Nephron progenitor cell (in vitro differentiated cells): ENCODE results near the gene SLC25A38.

Experiments
- DNase-seq: peaks from one replicate; pipeline ENCODE4 v3.0.0; 2021
- H3K27ac Mint-ChIP-seq: 2 replicates; pipeline ENCODE4 v1.8.0; 2021; ENCODE audit warnings: mild to moderate bottlenecking, moderate library complexity, mixed read lengths
- H3K27me3 Mint-ChIP-seq: 2 replicates; pipeline ENCODE4 v1.8.0; 2021; ENCODE audit warnings: mild to moderate bottlenecking, low read depth, mixed read lengths; ENCODE audit not compliant: poor library complexity
- H3K36me3 Mint-ChIP-seq: 2 replicates; pipeline ENCODE4 v1.8.0; 2021; ENCODE audit warnings: low read depth, mixed read lengths
- H3K4me1 Mint-ChIP-seq: 2 replicates; pipeline ENCODE4 v1.8.0; 2021; ENCODE audit warnings: mixed read lengths
- H3K4me3 Mint-ChIP-seq: 2 replicates; pipeline ENCODE4 v1.8.0; 2021; ENCODE audit warnings: mild to moderate bottlenecking, moderate library complexity, mixed read lengths
- H3K9me3 Mint-ChIP-seq: 2 replicates; pipeline ENCODE4 v1.8.0; 2021; ENCODE audit warnings: mild to moderate bottlenecking, moderate library complexity, mixed read lengths
- TF ChIP-seq, protein P1 (sequence below): fragments of 200-600 bp; sonication (generic); IDR thresholded peaks from 2 replicates; pipeline ENCODE4 v1.5.0; 2021; ENCODE audit warnings: antibody characterized with exemption

Gene SLC25A38

DNA sequence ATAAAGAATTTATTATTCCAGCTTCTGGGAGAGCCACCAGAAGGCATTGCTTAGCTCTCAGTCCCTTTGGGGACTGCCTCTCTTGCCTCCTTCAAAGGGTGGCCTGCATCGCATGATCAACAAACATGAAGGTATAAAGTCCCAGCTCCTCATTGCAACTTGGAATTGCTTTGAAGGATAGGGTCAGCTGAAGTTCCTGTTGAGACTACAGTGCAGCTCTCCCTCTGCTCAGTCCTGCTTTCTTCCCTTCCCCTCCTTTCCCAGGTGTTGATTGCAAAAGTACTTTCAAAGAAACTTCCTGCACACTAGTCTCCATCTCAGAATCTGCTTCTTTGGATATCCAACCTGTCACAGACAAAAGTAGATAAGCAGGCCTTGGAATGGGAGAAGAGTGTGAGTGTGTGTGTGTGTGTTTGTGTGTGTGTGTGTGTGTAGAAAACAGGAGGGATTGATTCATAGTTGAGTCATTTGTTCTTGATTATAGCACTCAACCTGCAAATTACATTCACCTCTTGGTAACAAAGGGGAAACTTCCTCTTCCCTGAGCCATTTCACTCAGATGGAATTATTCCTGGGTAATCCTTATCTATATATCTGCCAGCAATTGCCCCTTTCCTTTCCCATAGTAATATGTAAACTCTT lies 40.0 kb upstream of the SLC25A38 start:
- H3K27ac Mint-ChIP-seq, result no peak overlapping the region
- H3K27me3 Mint-ChIP-seq, result peaks cover 17% of the 10 kb centered on the region
- H3K36me3 Mint-ChIP-seq, result no peaks in the 10 kb centered on the region
- TF ChIP-seq, protein P1, sequence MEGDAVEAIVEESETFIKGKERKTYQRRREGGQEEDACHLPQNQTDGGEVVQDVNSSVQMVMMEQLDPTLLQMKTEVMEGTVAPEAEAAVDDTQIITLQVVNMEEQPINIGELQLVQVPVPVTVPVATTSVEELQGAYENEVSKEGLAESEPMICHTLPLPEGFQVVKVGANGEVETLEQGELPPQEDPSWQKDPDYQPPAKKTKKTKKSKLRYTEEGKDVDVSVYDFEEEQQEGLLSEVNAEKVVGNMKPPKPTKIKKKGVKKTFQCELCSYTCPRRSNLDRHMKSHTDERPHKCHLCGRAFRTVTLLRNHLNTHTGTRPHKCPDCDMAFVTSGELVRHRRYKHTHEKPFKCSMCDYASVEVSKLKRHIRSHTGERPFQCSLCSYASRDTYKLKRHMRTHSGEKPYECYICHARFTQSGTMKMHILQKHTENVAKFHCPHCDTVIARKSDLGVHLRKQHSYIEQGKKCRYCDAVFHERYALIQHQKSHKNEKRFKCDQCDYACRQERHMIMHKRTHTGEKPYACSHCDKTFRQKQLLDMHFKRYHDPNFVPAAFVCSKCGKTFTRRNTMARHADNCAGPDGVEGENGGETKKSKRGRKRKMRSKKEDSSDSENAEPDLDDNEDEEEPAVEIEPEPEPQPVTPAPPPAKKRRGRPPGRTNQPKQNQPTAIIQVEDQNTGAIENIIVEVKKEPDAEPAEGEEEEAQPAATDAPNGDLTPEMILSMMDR, result no peak
- H3K4me1 Mint-ChIP-seq, result no peaks in the 10 kb centered on the region
- DNase-seq, result no peak
- no peaks in the 10 kb centered on the region for H3K9me3 Mint-ChIP-seq
- H3K4me3 Mint-ChIP-seq, result no peak overlapping the region

DNA sequence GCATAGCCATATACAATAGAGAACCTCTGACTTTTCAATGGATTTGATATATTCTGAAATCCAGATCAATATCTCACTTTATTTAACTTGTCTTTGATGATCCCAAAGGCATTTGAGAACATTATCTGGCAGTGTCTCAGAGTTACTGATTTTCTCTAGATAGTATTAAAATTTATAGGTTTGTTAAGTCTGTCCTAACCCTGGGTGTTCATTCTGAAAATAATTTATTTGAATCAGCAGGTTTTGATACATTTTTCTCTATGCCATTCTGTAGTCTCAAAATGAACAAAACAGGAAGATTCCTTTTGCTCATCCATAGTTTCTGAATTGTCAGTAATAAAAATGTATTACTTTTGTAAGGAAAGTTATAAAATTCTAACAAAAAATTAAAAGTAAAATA lies 39.4 kb upstream of the SLC25A38 start:
- TF ChIP-seq, protein P1, result no peak
- no peak overlapping the region for H3K27ac Mint-ChIP-seq
- H3K9me3 Mint-ChIP-seq, result no peaks in the 10 kb centered on the region
- H3K27me3 Mint-ChIP-seq, result peaks cover 17% of the 10 kb centered on the region
- no peaks in the 10 kb centered on the region for H3K4me1 Mint-ChIP-seq
- H3K4me3 Mint-ChIP-seq, result no peak overlapping the region
- no peaks in the 10 kb centered on the region for H3K36me3 Mint-ChIP-seq
- DNase-seq, result no peak

DNA sequence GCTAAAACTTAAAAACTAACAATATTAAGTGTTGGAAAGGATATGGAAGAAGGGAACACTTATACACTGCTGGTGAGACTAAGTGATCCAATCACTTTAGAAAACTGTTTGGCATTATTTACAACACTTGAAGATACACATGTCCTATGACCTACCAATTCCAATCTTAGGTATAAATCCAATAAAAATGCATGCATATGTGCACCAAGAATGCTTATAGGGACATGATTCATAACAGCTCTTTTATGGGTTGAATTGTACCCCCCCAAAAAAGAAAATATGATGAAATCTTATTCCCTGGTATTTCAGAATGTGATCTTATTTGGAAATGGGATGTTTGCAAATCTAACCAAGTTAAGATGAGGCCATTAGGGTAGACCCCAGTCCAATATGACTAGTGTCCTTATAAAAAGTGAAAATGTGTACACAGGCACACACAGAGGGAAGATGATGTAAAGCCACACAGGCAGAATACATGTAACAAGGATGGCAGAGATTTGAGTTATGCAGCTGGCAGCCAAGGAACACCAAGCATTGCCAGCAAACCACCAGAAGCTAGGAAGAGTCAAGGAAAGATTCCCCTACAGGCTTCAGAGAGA lies 38.3 kb upstream of the SLC25A38 start:
- TF ChIP-seq, protein P1, result no peak
- no peaks in the 10 kb centered on the region for H3K9me3 Mint-ChIP-seq
- no peak overlapping the region for H3K27ac Mint-ChIP-seq
- H3K27me3 Mint-ChIP-seq, result peaks cover 17% of the 10 kb centered on the region
- DNase-seq, result no peak
- no peaks in the 10 kb centered on the region for H3K36me3 Mint-ChIP-seq
- no peaks in the 10 kb centered on the region for H3K4me1 Mint-ChIP-seq
- H3K4me3 Mint-ChIP-seq, result no peak overlapping the region

DNA sequence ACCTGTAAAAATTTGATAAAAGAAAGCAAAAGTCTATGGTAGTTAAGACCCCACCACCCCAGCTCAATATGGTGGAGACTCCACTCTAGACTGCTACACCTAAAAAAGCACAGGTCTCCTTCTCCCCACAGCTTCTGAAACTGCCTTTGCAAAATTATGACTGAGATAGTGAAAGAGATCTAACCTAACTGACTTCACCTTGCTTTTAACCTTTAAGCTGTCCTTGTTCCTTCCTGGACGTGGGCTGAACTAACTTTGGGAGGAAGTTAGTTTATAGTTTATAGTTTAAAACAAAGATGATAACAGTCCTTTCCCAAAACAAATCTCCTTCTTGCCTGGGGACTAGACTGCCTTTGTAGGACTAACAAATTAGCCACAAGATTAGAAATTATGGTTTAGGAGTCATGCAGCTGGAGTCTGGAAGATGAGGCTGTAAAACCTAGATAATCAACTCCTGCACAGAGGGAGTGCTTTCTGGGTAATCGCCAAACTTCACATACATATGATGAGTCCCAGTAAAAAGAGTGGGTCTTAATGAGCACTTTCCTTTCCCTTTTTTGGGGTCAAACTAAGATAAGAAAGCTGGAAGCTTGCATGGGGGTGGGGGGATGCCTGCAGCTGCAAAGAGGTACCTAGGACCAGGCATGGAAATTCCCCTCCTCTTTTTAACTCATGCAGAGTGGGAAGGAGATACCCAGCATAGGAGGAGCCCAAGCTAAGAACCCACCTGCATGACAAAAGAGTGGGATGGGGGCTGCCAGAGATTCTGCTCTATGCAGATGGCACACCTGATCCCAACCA lies 36.2 kb upstream of the SLC25A38 start:
- H3K4me1 Mint-ChIP-seq, result no peaks in the 10 kb centered on the region
- no peaks in the 10 kb centered on the region for H3K36me3 Mint-ChIP-seq
- H3K27ac Mint-ChIP-seq, result no peak overlapping the region
- DNase-seq, result no peak
- H3K9me3 Mint-ChIP-seq, result no peaks in the 10 kb centered on the region
- H3K27me3 Mint-ChIP-seq, result peaks cover 13% of the 10 kb centered on the region
- TF ChIP-seq, protein P1, result no peak
- H3K4me3 Mint-ChIP-seq, result no peak overlapping the region

DNA sequence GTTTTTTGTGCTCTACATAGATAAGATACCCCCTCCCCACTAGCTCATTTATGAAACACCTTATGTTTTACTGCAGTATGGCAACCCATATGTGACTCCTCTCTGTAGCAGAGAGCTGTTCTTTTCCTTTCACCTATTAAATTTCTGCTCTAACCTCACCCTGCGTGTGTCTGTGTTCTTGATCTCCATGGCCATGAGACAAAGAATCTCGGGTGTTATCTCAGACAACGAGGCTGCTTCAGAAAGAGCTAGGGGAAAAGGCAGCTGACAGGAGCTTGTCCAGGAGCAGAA lies 35.6 kb upstream of the SLC25A38 start:
- no peak for DNase-seq
- H3K9me3 Mint-ChIP-seq, result no peaks in the 10 kb centered on the region
- H3K4me3 Mint-ChIP-seq, result no peak overlapping the region
- H3K4me1 Mint-ChIP-seq, result no peaks in the 10 kb centered on the region
- TF ChIP-seq, protein P1, result no peak
- no peaks in the 10 kb centered on the region for H3K36me3 Mint-ChIP-seq
- peaks cover 13% of the 10 kb centered on the region for H3K27me3 Mint-ChIP-seq
- no peak overlapping the region for H3K27ac Mint-ChIP-seq
